PC-3 (cell line): ENCODE data around the gene HIGD1B. TPM values are rescaled to one million over a fixed set of nuclear protein-coding genes. Genes with fewer than 3 reads are reported as not detected.
"Not testable (repeated sequence)": the region's sequence is repeated elsewhere in the genome, so short reads cannot be mapped to it uniquely, and the experiment has no call there.

ENCODE experiments used
- ATAC-seq: fragments of 200-7000 bp; cut with Tn5 transposase; 2 replicates; pipeline ENCODE4 v1.9.1; 2020; ENCODE audit warnings: mild to moderate bottlenecking, moderate library complexity
- BruUV-seq: library from RNA; stranded (reverse); fragments of 400-500 nt; replicated peaks from 2 replicates; lab custom pipeline; 2021; lab: Mats Ljungman, UMichigan
- CTCF ChIA-PET: fragments of 300-600 bp; sonication (Branson Sonifier 250); formaldehyde crosslinking; loops from one replicate; lab custom pipeline; 2022; ENCODE audit warnings: antibody characterized with exemption; lab: Charles Lee
- POLR2A ChIA-PET: fragments of 300-600 bp; sonication (Branson Sonifier 250); formaldehyde crosslinking; loops from one replicate; lab custom pipeline; 2022; ENCODE audit warnings: antibody characterized with exemption; ENCODE audit not compliant: unreplicated experiment; lab: Charles Lee
- DNase-seq: peaks from one replicate; pipeline ENCODE4 v3.0.0-alpha.2; 2015
- H2AFZ ChIP-seq: fragments of 300-600 bp; sonication (generic); 2 replicates; pipeline ENCODE4 v1.6.0; 2016; ENCODE audit warnings: antibody characterized with exemption, low read length
- H3F3A ChIP-seq: fragments of 300-600 bp; sonication (generic); one replicate; pipeline ENCODE4 v1.6.0; 2017; ENCODE audit warnings: antibody characterized with exemption, low read length, control low read depth, mild to moderate bottlenecking; ENCODE audit not compliant: unreplicated experiment
- H3K27ac ChIP-seq: fragments of 300-600 bp; sonication (generic); 2 replicates; pipeline ENCODE4 v1.5.1; 2016; ENCODE audit warnings: mild to moderate bottlenecking, low read length
- H3K27me3 ChIP-seq: fragments of 300-600 bp; sonication (generic); 2 replicates; pipeline ENCODE4 v1.6.1; 2016; ENCODE audit warnings: low read length, mixed read lengths
- H3K36me3 ChIP-seq: fragments of 300-600 bp; sonication (generic); 2 replicates; pipeline ENCODE4 v1.6.1; 2016; ENCODE audit warnings: low read depth, mixed run types, low read length, mixed read lengths
- H3K4me1 ChIP-seq: fragments of 300-600 bp; sonication (generic); 2 replicates; pipeline ENCODE4 v1.5.1; 2016; ENCODE audit warnings: low read length; ENCODE audit not compliant: insufficient read depth
- H3K4me2 ChIP-seq: fragments of 300-600 bp; sonication (generic); 2 replicates; pipeline ENCODE4 v1.6.0; 2016; ENCODE audit warnings: low read length
- H3K4me3 ChIP-seq: fragments of 300-600 bp; sonication (generic); 2 replicates; pipeline ENCODE4 v1.5.1; 2016; ENCODE audit warnings: mild to moderate bottlenecking, low read length, mixed read lengths
- H3K79me2 ChIP-seq: fragments of 300-600 bp; sonication (generic); 2 replicates; pipeline ENCODE4 v1.6.1; 2017; ENCODE audit warnings: low read length, mixed read lengths
- H3K9ac ChIP-seq: fragments of 300-600 bp; sonication (generic); 2 replicates; pipeline ENCODE4 v1.6.0; 2016; ENCODE audit warnings: mild to moderate bottlenecking, low read length
- H3K9me2 ChIP-seq: fragments of 300-600 bp; sonication (generic); replicated peaks from 2 replicates; pipeline ENCODE4 v1.6.1; 2016; ENCODE audit warnings: mixed run types, low read length, mixed read lengths
- H3K9me3 ChIP-seq: fragments of 300-600 bp; sonication (generic); 2 replicates; pipeline ENCODE4 v1.6.1; 2016; ENCODE audit warnings: low read length, mixed read lengths
- H4K20me1 ChIP-seq: fragments of 300-600 bp; sonication (generic); 2 replicates; pipeline ENCODE4 v1.6.1; 2016; ENCODE audit warnings: low read length, mixed read lengths
- CTCF ChIP-seq: fragments of 300-600 bp; sonication (generic); conservative IDR thresholded peaks from 2 replicates; pipeline ENCODE4 v1.5.1; 2017; ENCODE audit warnings: antibody characterized with exemption, low read depth, mild to moderate bottlenecking, low read length
- EZH2 ChIP-seq: fragments of 300-600 bp; sonication (generic); IDR thresholded peaks from one replicate; pipeline ENCODE4 v1.6.1; 2017; ENCODE audit warnings: antibody characterized with exemption, mild to moderate bottlenecking, low read length; ENCODE audit not compliant: unreplicated experiment
- EZH2phosphoT487 ChIP-seq: fragments of 300-600 bp; sonication (generic); IDR thresholded peaks from 2 replicates; pipeline ENCODE4 v1.6.1; 2018; ENCODE audit warnings: mild to moderate bottlenecking, antibody characterized with exemption, low read length, borderline replicate concordance
- intact Hi-C: fragments of 100-400 bp; cut with micrococcal nuclease; formaldehyde crosslinking; loops from 2 replicates; pipeline ENCODE4 v1.9.0; 2023
- total RNA-seq: library from RNA; depleted of rRNA; stranded (reverse); fragments of >200 nt; gene quantifications from 2 replicates; pipeline ENCODE4 v1.2.3, GENCODE V29; 2014

Gene HIGD1B
- total RNA-seq, 1 experiment from 2014 or later: not detected

- H3K4me3 ChIP-seq: no peak overlapping the region
- ATAC-seq (no peak), DNase-seq (no peak)
- H3K4me1 ChIP-seq: no peaks in the 10 kb centered on the region; the same call in 1 of the 2 replicates
- H3K27me3 ChIP-seq: no peaks in the 10 kb centered on the region
- peaks cover 22% of the 10 kb centered on the region for H3K36me3 ChIP-seq
- intact Hi-C loops: no loop called here
- H3K79me2 ChIP-seq: peaks cover 22% of the 10 kb centered on the region; the same call in 1 of the 2 replicates
- H3K9me3 ChIP-seq: no peaks in the 10 kb centered on the region
- TF ChIP-seq EZH2 (no peak), CTCF (no peak), EZH2phosphoT487 (no peak)
- CTCF ChIA-PET: no interaction called here
- no peaks in the 10 kb centered on the region for H4K20me1 ChIP-seq
- H3K27ac ChIP-seq: no peak overlapping the region
- POLR2A ChIA-PET: no interaction called here
- BruUV-seq: no TSS peak
- H2AFZ ChIP-seq: no peak overlapping the region
- H3K9ac ChIP-seq: no peak overlapping the region
- no peaks in the 10 kb centered on the region for H3K9me2 ChIP-seq
- no peaks in the 10 kb centered on the region for H3F3A ChIP-seq
- no peak overlapping the region for H3K4me2 ChIP-seq
Measured at GRCh38 chr17:44808156-44808555, 39.5 kb upstream of the HIGD1B start.

- POLR2A ChIA-PET, DNase-seq, BruUV-seq, ATAC-seq, CTCF ChIA-PET, H2AFZ ChIP-seq, H3F3A ChIP-seq, H3K4me3 ChIP-seq, H3K9me2 ChIP-seq, H3K4me1 ChIP-seq, H3K9me3 ChIP-seq, H3K27ac ChIP-seq, H3K27me3 ChIP-seq, H4K20me1 ChIP-seq, H3K4me2 ChIP-seq, H3K9ac ChIP-seq, intact Hi-C loops: not testable (repeated sequence)
- Histone ChIP-seq H3K79me2 (peaks cover 22% of the 10 kb centered on the region; the same call in 1 of the 2 replicates), H3K36me3 (peaks cover 16% of the 10 kb centered on the region)
Measured at GRCh38 chr17:44808656-44809388, 38.9 kb upstream of the HIGD1B start.

- ChIA-PET POLR2A (interaction anchor here (0.7 kb wide), 1 partner anchor 34 kb away, joined by 4 read pairs; no protein-coding TSS in a partner anchor), CTCF (no interaction called here)
- H3K9me3 ChIP-seq: no peaks in the 10 kb centered on the region
- peaks cover 12% of the 10 kb centered on the region for H3K4me1 ChIP-seq
- peaks cover 35% of the 10 kb centered on the region for H3K79me2 ChIP-seq
- no peak for DNase-seq
- no peaks in the 10 kb centered on the region for H3K9me2 ChIP-seq
- no peak for ATAC-seq
- no peak overlapping the region for H2AFZ ChIP-seq
- no peaks in the 10 kb centered on the region for H3K36me3 ChIP-seq
- BruUV-seq: no TSS peak
- H3K27me3 ChIP-seq: no peaks in the 10 kb centered on the region
- H3K27ac ChIP-seq: no peak overlapping the region
- no peak overlapping the region for H3K4me3 ChIP-seq
- H3K9ac ChIP-seq: no peak overlapping the region
- no peak overlapping the region for H3K4me2 ChIP-seq
- intact Hi-C loops: no loop called here
- TF ChIP-seq CTCF (no peak), EZH2phosphoT487 (no peak), EZH2 (no peak)
- no peaks in the 10 kb centered on the region for H3F3A ChIP-seq
- H4K20me1 ChIP-seq: no peaks in the 10 kb centered on the region
Measured at GRCh38 chr17:44812263-44812662, 35.4 kb upstream of the HIGD1B start.

GRCh38 chr17:44818508-44818907 is 29.2 kb upstream of the HIGD1B start:
- POLR2A ChIA-PET: interaction anchor here (0.7 kb wide), 1 partner anchor 141 kb away, joined by 3 read pairs; no protein-coding TSS in a partner anchor
- H4K20me1 ChIP-seq, H3K9me3 ChIP-seq, H3K4me2 ChIP-seq, H3K27ac ChIP-seq, H3F3A ChIP-seq, CTCF ChIA-PET, ATAC-seq, DNase-seq, BruUV-seq, H3K9me2 ChIP-seq, H3K9ac ChIP-seq, H2AFZ ChIP-seq, H3K4me3 ChIP-seq, H3K36me3 ChIP-seq, intact Hi-C loops, H3K27me3 ChIP-seq: not testable (repeated sequence)
- H3K4me1 ChIP-seq: peaks cover 34% of the 10 kb centered on the region
- peaks cover 63% of the 10 kb centered on the region for H3K79me2 ChIP-seq
